Calu3 (cell line): Measurements from ENCODE around the gene MYO19. TPM values are rescaled to one million over a fixed set of nuclear protein-coding genes. Genes with fewer than 3 reads are reported as not detected.
A peak's percentile ranks its signal among the peaks of the same experiment; 100 is the strongest.

Experiments used
- BruUV-seq: library from RNA; stranded (reverse); fragments of 400-500 nt; replicated peaks from 2 replicates; lab custom pipeline; 2021; lab: Mats Ljungman, UMichigan
- CTCF ChIA-PET: fragments of 300-600 bp; sonication (Branson Sonifier 250); formaldehyde crosslinking; loops from one replicate; lab custom pipeline; 2022; ENCODE audit warnings: antibody characterized with exemption; lab: Charles Lee
- DNase-seq: peaks from one replicate; pipeline ENCODE4 v3.0.0; 2022
- H3K27ac Mint-ChIP-seq: one replicate; pipeline ENCODE4 v1.8.0; 2022; ENCODE audit warnings: mixed read lengths; ENCODE audit not compliant: unreplicated experiment
- H3K27me3 Mint-ChIP-seq: one replicate; pipeline ENCODE4 v1.8.0; 2022; ENCODE audit warnings: mixed read lengths; ENCODE audit not compliant: unreplicated experiment
- H3K36me3 Mint-ChIP-seq: one replicate; pipeline ENCODE4 v1.8.0; 2022; ENCODE audit warnings: mild to moderate bottlenecking, moderate library complexity, mixed read lengths; ENCODE audit not compliant: insufficient read depth, unreplicated experiment
- H3K4me1 Mint-ChIP-seq: one replicate; pipeline ENCODE4 v1.8.0; 2022; ENCODE audit warnings: mild to moderate bottlenecking, low read depth, mixed read lengths; ENCODE audit not compliant: unreplicated experiment
- H3K4me3 Mint-ChIP-seq: one replicate; pipeline ENCODE4 v1.8.0; 2022; ENCODE audit warnings: mild to moderate bottlenecking, low read depth, moderate library complexity, mixed read lengths; ENCODE audit not compliant: unreplicated experiment
- H3K9me3 Mint-ChIP-seq: one replicate; pipeline ENCODE4 v1.8.0; 2022; ENCODE audit warnings: low read depth, mixed read lengths; ENCODE audit not compliant: unreplicated experiment
- intact Hi-C: fragments of 100-400 bp; cut with micrococcal nuclease; formaldehyde crosslinking; loops from one replicate; pipeline ENCODE4 v1.10.0; 2022; ENCODE audit not compliant: unreplicated experiment
- total RNA-seq: library from RNA; stranded (reverse); gene quantifications from 2 replicates; pipeline ENCODE4 v1.2.3, GENCODE V29; 2022
- TF ChIP-seq, protein P1 (sequence below): fragments of 200-600 bp; IDR thresholded peaks from one replicate; pipeline ENCODE4 v1.8.0; 2022; ENCODE audit warnings: antibody characterized with exemption; ENCODE audit not compliant: unreplicated experiment

MYO19 gene
- total RNA-seq, 1 experiment from 2014 or later = 156 TPM

DNA sequence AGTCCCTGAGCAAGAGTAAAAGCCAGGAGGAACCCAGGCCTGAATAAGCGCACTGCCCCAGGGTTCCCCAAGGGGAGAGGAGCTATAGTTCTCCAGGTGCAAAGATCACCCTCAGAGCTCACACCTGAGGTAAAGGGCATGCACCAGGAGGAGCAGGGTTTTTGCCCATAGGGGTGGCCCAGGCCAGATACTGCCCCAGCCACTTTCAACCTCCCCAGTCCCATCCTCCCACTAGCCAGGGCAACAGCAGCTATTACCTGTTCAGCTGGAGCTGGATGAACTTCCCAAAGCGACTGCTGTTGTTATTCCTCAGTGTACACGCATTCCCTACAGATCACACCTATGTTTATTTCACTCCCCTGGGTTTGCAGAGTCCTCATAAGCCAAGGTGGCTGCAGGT lies 19.8 kb downstream of the MYO19 start:
- no peaks in the 10 kb centered on the region for H3K4me1 Mint-ChIP-seq
- H3K9me3 Mint-ChIP-seq = no peaks in the 10 kb centered on the region
- CTCF ChIA-PET = interaction anchor here (0.6 kb wide), 1 partner anchor 971 kb away, joined by 5 read pairs; no protein-coding TSS in a partner anchor
- peaks cover 23% of the 10 kb centered on the region for H3K36me3 Mint-ChIP-seq
- intact Hi-C loops = no loop called here
- no peak for DNase-seq
- no peak overlapping the region for H3K27ac Mint-ChIP-seq
- H3K4me3 Mint-ChIP-seq = no peak overlapping the region
- TF ChIP-seq, protein P1, sequence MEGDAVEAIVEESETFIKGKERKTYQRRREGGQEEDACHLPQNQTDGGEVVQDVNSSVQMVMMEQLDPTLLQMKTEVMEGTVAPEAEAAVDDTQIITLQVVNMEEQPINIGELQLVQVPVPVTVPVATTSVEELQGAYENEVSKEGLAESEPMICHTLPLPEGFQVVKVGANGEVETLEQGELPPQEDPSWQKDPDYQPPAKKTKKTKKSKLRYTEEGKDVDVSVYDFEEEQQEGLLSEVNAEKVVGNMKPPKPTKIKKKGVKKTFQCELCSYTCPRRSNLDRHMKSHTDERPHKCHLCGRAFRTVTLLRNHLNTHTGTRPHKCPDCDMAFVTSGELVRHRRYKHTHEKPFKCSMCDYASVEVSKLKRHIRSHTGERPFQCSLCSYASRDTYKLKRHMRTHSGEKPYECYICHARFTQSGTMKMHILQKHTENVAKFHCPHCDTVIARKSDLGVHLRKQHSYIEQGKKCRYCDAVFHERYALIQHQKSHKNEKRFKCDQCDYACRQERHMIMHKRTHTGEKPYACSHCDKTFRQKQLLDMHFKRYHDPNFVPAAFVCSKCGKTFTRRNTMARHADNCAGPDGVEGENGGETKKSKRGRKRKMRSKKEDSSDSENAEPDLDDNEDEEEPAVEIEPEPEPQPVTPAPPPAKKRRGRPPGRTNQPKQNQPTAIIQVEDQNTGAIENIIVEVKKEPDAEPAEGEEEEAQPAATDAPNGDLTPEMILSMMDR = no peak
- H3K27me3 Mint-ChIP-seq = no peaks in the 10 kb centered on the region
- BruUV-seq = no TSS peak

DNA sequence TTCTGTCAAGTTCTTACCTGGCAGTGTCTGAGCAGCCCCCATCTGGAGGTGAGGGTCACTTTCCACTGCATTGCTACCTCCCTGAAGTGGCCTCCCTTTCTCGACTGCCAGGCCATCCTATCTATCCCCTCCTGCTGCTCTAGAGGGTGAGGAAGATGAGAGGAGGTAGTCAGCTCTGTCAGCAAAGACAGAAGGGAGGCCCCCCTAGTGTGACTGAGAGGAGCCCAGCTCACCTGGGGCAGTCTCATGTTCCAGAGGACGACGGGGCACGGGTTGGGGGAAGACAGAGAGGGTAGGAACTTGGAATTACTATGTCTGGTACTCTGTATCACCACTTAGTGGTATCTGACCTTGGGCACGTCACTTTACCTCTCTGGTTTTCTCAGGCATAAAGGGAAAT lies 22.0 kb downstream of the MYO19 start:
- CTCF ChIA-PET = no interaction called here

DNA sequence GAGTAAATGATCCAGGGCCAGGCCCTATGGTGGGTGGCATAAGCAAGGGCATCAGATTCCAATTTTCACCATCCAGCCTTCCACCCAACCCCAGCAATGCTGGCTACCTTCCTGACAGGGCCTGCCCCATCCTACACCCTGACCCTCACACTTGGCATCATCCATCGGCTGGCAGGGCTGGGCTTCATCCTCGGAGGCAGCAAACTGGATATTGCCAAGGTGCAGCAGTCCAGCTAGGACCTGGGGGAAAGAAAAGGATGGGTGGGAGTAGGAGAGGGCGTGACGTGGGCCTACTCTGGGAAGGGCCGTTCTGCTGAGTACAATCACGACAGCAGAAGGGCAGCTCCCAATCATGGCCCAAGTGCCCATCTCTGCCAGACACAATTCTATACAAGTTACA lies 23.5 kb downstream of the MYO19 start:
- intact Hi-C loops = no loop called here
- H3K27ac Mint-ChIP-seq = no peak overlapping the region
- H3K27me3 Mint-ChIP-seq = no peaks in the 10 kb centered on the region
- CTCF ChIA-PET = no interaction called here
- H3K36me3 Mint-ChIP-seq = peaks cover 32% of the 10 kb centered on the region
- H3K4me3 Mint-ChIP-seq = no peak overlapping the region
- BruUV-seq = no TSS peak
- H3K4me1 Mint-ChIP-seq = no peaks in the 10 kb centered on the region
- H3K9me3 Mint-ChIP-seq = no peaks in the 10 kb centered on the region
- TF ChIP-seq, protein P1 = no peak
- no peak for DNase-seq

More for the DNA sequence above, 22.0 kb downstream of the MYO19 start:
- Mint-ChIP-seq H3K27me3 (no peaks in the 10 kb centered on the region), H3K9me3 (no peaks in the 10 kb centered on the region), H3K36me3 (peaks cover 32% of the 10 kb centered on the region), H3K27ac (no peak overlapping the region), H3K4me1 (no peaks in the 10 kb centered on the region), H3K4me3 (no peak overlapping the region)
- TF ChIP-seq, protein P1 = no peak
- intact Hi-C loops = no loop called here
- BruUV-seq = TSS peak; percentile 8
- DNase-seq = no peak

DNA sequence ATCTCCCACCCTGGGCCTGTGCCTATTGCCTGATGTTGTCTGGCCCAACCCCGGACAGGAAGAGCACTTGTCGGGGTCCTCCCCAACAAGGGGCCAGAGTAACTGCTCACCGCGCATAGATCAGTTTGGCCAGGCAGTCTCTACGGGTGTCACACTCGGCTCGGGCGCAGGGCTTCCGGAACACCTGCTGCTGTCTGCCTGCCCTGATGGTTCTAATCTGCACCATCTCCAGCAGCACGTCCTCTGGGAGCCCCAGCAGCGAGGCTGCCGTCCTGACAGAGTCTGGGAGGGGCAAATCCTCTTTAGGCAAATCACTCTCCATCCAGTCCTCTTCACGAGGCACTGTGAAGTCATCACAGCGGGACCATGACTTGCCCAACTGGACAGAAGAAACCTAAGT lies 24.0 kb downstream of the MYO19 start:
- H3K4me1 Mint-ChIP-seq = no peaks in the 10 kb centered on the region
- no peak overlapping the region for H3K27ac Mint-ChIP-seq
- CTCF ChIA-PET = no interaction called here
- H3K36me3 Mint-ChIP-seq = peaks cover 36% of the 10 kb centered on the region
- intact Hi-C loops = no loop called here
- no peaks in the 10 kb centered on the region for H3K27me3 Mint-ChIP-seq
- no peaks in the 10 kb centered on the region for H3K9me3 Mint-ChIP-seq
- H3K4me3 Mint-ChIP-seq = no peak overlapping the region
- no TSS peak for BruUV-seq
- DNase-seq = no peak
- TF ChIP-seq, protein P1 = no peak
